Measurements from ENCODE around the gene FAM9A. TPM values are rescaled to one million over a fixed set of nuclear protein-coding genes. Genes with fewer than 3 reads are reported as not detected.

The FAM9A gene
- total RNA-seq, 4 donors from 2014 or later, result not detected

- Histone ChIP-seq H3K27ac (no peak overlapping the region), H3K36me3 (no peaks in the 10 kb centered on the region), H3K27me3 (no peaks in the 10 kb centered on the region), H3K4me3 (no peak overlapping the region), H3K4me1 (no peaks in the 10 kb centered on the region), H3K9me3 (no peaks in the 10 kb centered on the region)
- TF ChIP-seq, protein P1, sequence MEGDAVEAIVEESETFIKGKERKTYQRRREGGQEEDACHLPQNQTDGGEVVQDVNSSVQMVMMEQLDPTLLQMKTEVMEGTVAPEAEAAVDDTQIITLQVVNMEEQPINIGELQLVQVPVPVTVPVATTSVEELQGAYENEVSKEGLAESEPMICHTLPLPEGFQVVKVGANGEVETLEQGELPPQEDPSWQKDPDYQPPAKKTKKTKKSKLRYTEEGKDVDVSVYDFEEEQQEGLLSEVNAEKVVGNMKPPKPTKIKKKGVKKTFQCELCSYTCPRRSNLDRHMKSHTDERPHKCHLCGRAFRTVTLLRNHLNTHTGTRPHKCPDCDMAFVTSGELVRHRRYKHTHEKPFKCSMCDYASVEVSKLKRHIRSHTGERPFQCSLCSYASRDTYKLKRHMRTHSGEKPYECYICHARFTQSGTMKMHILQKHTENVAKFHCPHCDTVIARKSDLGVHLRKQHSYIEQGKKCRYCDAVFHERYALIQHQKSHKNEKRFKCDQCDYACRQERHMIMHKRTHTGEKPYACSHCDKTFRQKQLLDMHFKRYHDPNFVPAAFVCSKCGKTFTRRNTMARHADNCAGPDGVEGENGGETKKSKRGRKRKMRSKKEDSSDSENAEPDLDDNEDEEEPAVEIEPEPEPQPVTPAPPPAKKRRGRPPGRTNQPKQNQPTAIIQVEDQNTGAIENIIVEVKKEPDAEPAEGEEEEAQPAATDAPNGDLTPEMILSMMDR (IDR thresholded peaks at IDR 0.05), result no peak
- TF ChIP-seq POLR2A (IDR thresholded peaks at IDR 0.05), result no peak
- 72 to 85% methylated on average over 5 to 6 of the region's 6 CpGs for WGBS, 2 donors
- intact Hi-C loops (cut with DNase I), result no loop called here
- no peak for DNase-seq
Observed at GRCh38 chrX:8841911-8842310, 40.7 kb upstream of the FAM9A start.

- Histone ChIP-seq H3K4me3 (no peak overlapping the region), H3K36me3 (no peaks in the 10 kb centered on the region), H3K27me3 (no peaks in the 10 kb centered on the region), H3K9me3 (no peaks in the 10 kb centered on the region), H3K4me1 (no peaks in the 10 kb centered on the region), H3K27ac (no peak overlapping the region)
- intact Hi-C loops (cut with DNase I), result no loop called here
- WGBS, 2 donors, result 64 to 90% methylated on average over 1 of the region's 1 CpG
- no peak for DNase-seq
- no peak for TF ChIP-seq POLR2A (IDR thresholded peaks at IDR 0.05)
- TF ChIP-seq, protein P1 (IDR thresholded peaks at IDR 0.05), result no peak
Observed at GRCh38 chrX:8834392-8834791, 33.2 kb upstream of the FAM9A start.

GRCh38 chrX:8832582-8833378 is 31.6 kb upstream of the FAM9A start:
- intact Hi-C loops (cut with DNase I), result no loop called here
- DNase-seq, result no peak
- 57 to 100% methylated on average over 2 to 4 of the region's 4 CpGs for WGBS, 2 donors
- Histone ChIP-seq H3K9me3 (no peaks in the 10 kb centered on the region), H3K36me3 (no peaks in the 10 kb centered on the region), H3K27me3 (no peaks in the 10 kb centered on the region), H3K27ac (no peak overlapping the region), H3K4me1 (no peaks in the 10 kb centered on the region), H3K4me3 (no peak overlapping the region)
- no peak for TF ChIP-seq POLR2A (IDR thresholded peaks at IDR 0.05)
- TF ChIP-seq, protein P1 (IDR thresholded peaks at IDR 0.05), result no peak

GRCh38 chrX:8823698-8824097 is 22.5 kb upstream of the FAM9A start:
- DNase-seq, result no peak
- intact Hi-C loops (cut with DNase I), result loop anchor here (10.0 kb wide), 1 partner anchor 891 kb away; no protein-coding TSS in a partner anchor
- TF ChIP-seq, protein P1 (IDR thresholded peaks at IDR 0.05), result no peak
- TF ChIP-seq POLR2A (IDR thresholded peaks at IDR 0.05), result no peak
- Histone ChIP-seq H3K4me1 (no peaks in the 10 kb centered on the region), H3K27me3 (no peaks in the 10 kb centered on the region), H3K4me3 (no peak overlapping the region), H3K27ac (no peak overlapping the region), H3K36me3 (no peaks in the 10 kb centered on the region), H3K9me3 (no peaks in the 10 kb centered on the region)
- 94 to 100% methylated on average over 1 of the region's 1 CpG for WGBS, 2 donors

DNA sequence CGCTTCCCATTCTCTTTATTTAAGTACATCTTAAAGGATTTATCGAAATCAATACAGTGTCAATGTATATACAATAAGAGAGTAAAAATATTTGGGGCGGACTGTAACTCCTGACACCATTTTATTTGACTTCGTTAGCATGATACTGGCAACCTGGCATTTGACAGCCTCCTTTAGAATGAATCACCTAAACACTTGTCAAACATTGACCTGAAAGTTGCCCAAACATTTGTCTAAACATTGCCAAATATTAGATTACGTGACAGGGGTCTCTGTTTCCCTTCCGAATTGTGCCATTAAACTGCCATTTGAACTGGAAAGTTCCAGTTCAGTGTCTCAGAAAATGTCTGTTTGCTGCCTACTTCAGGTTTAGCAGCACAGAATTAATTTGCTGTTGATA is 20.8 kb upstream of the FAM9A start:
- H3K9me3 ChIP-seq, result no peaks in the 10 kb centered on the region
- H3K4me1 ChIP-seq, result no peaks in the 10 kb centered on the region
- DNase-seq, result no peak
- H3K27ac ChIP-seq, result no peak overlapping the region
- intact Hi-C loops (cut with DNase I), result loop anchor here (10.0 kb wide), 1 partner anchor 893 kb away; no protein-coding TSS in a partner anchor
- H3K27me3 ChIP-seq, result no peaks in the 10 kb centered on the region
- no peak overlapping the region for H3K4me3 ChIP-seq
- 64 to 75% methylated on average over 5 to 6 of the region's 6 CpGs for WGBS, 2 donors
- no peak for TF ChIP-seq POLR2A (IDR thresholded peaks at IDR 0.05)
- TF ChIP-seq, protein P1 (IDR thresholded peaks at IDR 0.05), result no peak
- no peaks in the 10 kb centered on the region for H3K36me3 ChIP-seq
